WTC11 (cell line): Measurements from ENCODE around the gene GTPBP3. TPM values are rescaled to one million over a fixed set of nuclear protein-coding genes. Genes with fewer than 3 reads are reported as not detected.

Source experiments
- ATAC-seq: fragments of 200-7000 bp; cut with Tn5 transposase; 2 replicates; pipeline ENCODE4 v1.10.0; 2021; ENCODE audit warnings: mild to moderate bottlenecking, moderate library complexity
- CTCF ChIA-PET: fragments of 300-600 bp; sonication (Branson Sonifier 250); formaldehyde crosslinking; loops from one replicate; lab custom pipeline; 2021; ENCODE audit warnings: antibody characterized with exemption; lab: Charles Lee
- POLR2A ChIA-PET: fragments of 350-600 bp; sonication (Branson Sonifier 250); formaldehyde crosslinking; loops from one replicate; lab custom pipeline; 2021; ENCODE audit warnings: antibody characterized with exemption; lab: Charles Lee
- DNase-seq: peaks from one replicate; pipeline ENCODE4 v3.0.0; 2021; ENCODE audit warnings: low spot score
- H3K27ac Mint-ChIP-seq: 2 replicates; pipeline ENCODE4 v1.8.0; 2021; ENCODE audit warnings: mixed read lengths
- H3K27me3 Mint-ChIP-seq: 2 replicates; pipeline ENCODE4 v1.8.0; 2021; ENCODE audit warnings: low read depth, mild to moderate bottlenecking, moderate library complexity, mixed read lengths
- H3K36me3 Mint-ChIP-seq: 2 replicates; pipeline ENCODE4 v1.8.0; 2021; ENCODE audit warnings: mixed read lengths
- H3K4me1 Mint-ChIP-seq: 2 replicates; pipeline ENCODE4 v1.8.0; 2022; ENCODE audit warnings: mixed read lengths
- H3K4me3 Mint-ChIP-seq: 2 replicates; pipeline ENCODE4 v1.8.0; 2021; ENCODE audit warnings: mild to moderate bottlenecking, moderate library complexity, mixed read lengths
- H3K9me3 Mint-ChIP-seq: 2 replicates; pipeline ENCODE4 v1.8.0; 2021; ENCODE audit warnings: mixed read lengths
- EMX1 ChIP-seq: fragments of 250-450 bp; sonication (Bioruptor Pico); IDR thresholded peaks from 2 replicates; pipeline ENCODE4 v1.8.0; 2021; ENCODE audit warnings: mild to moderate bottlenecking
- FOXP4 ChIP-seq: sonication (generic); formaldehyde crosslinking; IDR thresholded peaks from 2 replicates; pipeline ENCODE4 v1.8.0; 2022; ENCODE audit warnings: mild to moderate bottlenecking, missing genetic modification reagents
- HMGXB4 ChIP-seq: sonication (generic); formaldehyde crosslinking; IDR thresholded peaks from 2 replicates; pipeline ENCODE4 v1.8.1; 2023; ENCODE audit warnings: mild to moderate bottlenecking, moderate library complexity, missing genetic modification reagents
- MXD4 ChIP-seq: fragments of 250-450 bp; sonication (Bioruptor Pico); IDR thresholded peaks from 2 replicates; pipeline ENCODE4 v1.8.0; 2021; ENCODE audit warnings: mild to moderate bottlenecking, moderate library complexity, borderline replicate concordance
- RELA ChIP-seq: sonication (generic); formaldehyde crosslinking; IDR thresholded peaks from 2 replicates; pipeline ENCODE4 v1.8.1; 2022; ENCODE audit warnings: missing genetic modification reagents, mild to moderate bottlenecking, borderline replicate concordance
- SMAD3 ChIP-seq: sonication (generic); formaldehyde crosslinking; IDR thresholded peaks from 2 replicates; pipeline ENCODE4 v1.8.0; 2022; ENCODE audit warnings: missing genetic modification reagents, mild to moderate bottlenecking, borderline replicate concordance
- STAT6 ChIP-seq: sonication (generic); formaldehyde crosslinking; conservative IDR thresholded peaks from 2 replicates; pipeline ENCODE4 v1.8.1; 2023; ENCODE audit warnings: mild to moderate bottlenecking, low read depth, missing genetic modification reagents, moderate library complexity
- ZMAT4 ChIP-seq: fragments of 250-450 bp; sonication (Bioruptor Pico); IDR thresholded peaks from 2 replicates; pipeline ENCODE4 v1.9.0; 2021; ENCODE audit warnings: mild to moderate bottlenecking
- ZNF317 ChIP-seq: sonication (generic); formaldehyde crosslinking; IDR thresholded peaks from 2 replicates; pipeline ENCODE4 v1.8.1; 2023; ENCODE audit warnings: low read depth, mild to moderate bottlenecking, moderate library complexity, missing genetic modification reagents, borderline replicate concordance
- ZNF425 ChIP-seq: fragments of 250-450 bp; sonication (Bioruptor Pico); conservative IDR thresholded peaks from 2 replicates; pipeline ENCODE4 v1.9.0; 2021; ENCODE audit warnings: mild to moderate bottlenecking
- total RNA-seq: library from RNA; stranded (reverse); gene quantifications from 3 replicates; pipeline ENCODE4 v1.2.3, GENCODE V29; 2021

GTPBP3 gene
- total RNA-seq, 1 experiment from 2014 or later = 93.0 TPM

- TF ChIP-seq HMGXB4 (CRISPR knock-in tag) (peak; percentile 39; the same call in 1 of the 2 replicates), STAT6 (CRISPR knock-in tag) (no peak), RELA (0 out of 2 replicates have a peak, but pooled peaks have one; percentile 4), EMX1 (CRISPR knock-in tag) (no peak), MXD4 (CRISPR knock-in tag) (no peak)
These were observed 501 bp downstream of the GTPBP3 start (continued) for GRCh38 chr19:17337675-17338432.

GRCh38 chr19:17338433-17339078 is 1.2 kb downstream of the GTPBP3 start:
- no peak for TF ChIP-seq ZNF425
- no peak for TF ChIP-seq SMAD3 (CRISPR knock-in tag)
- TF ChIP-seq ZNF317 = no peak
- no peak for TF ChIP-seq ZMAT4 (CRISPR knock-in tag)
- TF ChIP-seq FOXP4 = peak; percentile 43; the same call in 1 of the 2 replicates
- H3K4me3 Mint-ChIP-seq = peak overlapping the region; percentile 99
- H3K9me3 Mint-ChIP-seq = no peaks in the 10 kb centered on the region
- POLR2A ChIA-PET = interaction anchor here (1.0 to 1.6 kb wide), 4 partner anchors 10 to 33 kb away, joined by 3 to 11 read pairs (median 5); partner anchors contain the start of genes DDA1 and MRPL34
- CTCF ChIA-PET = interaction anchor here (0.5 to 3.0 kb wide), 13 partner anchors 9 to 238 kb away, joined by 3 to 11 read pairs (median 4); partner anchors contain the start of genes DDA1 and MRPL34
- DNase-seq = no peak
- H3K27me3 Mint-ChIP-seq = no peaks in the 10 kb centered on the region
- peaks cover 7% of the 10 kb centered on the region for H3K36me3 Mint-ChIP-seq
- no peak overlapping the region for H3K27ac Mint-ChIP-seq
- no peak for ATAC-seq
- peaks cover 38% of the 10 kb centered on the region for H3K4me1 Mint-ChIP-seq
